CMK (cell line): ENCODE data around the gene KLHDC8A.

Source experiments
- DNase-seq: peaks from one replicate; pipeline ENCODE4 v3.0.0-alpha.2; 2010; ENCODE audit warnings: low read depth

Gene KLHDC8A

DNA sequence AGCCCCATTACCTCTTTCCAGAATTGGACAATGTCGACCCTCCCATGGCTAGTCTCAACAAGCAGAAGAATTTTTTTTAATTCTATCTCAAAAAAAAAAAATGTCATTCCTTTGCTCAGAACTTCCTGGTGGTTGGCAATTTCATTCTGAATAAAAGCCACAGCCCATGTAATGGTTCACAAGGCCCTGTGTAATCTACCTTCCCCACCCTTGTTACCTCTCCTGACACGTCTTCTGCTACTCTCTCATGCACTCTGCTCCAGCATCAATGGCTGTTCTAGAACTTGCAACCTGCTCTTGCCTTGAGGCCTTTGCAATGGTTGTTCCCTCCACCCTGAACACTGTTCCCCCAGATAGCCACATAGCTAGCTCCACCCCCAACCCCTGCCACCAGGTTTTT lies 60.6 kb downstream of the KLHDC8A start:
- no peak for DNase-seq

- no peak for DNase-seq
These were observed 61.8 kb downstream of the KLHDC8A start for GRCh38 chr1:205294934-205295333.

DNA sequence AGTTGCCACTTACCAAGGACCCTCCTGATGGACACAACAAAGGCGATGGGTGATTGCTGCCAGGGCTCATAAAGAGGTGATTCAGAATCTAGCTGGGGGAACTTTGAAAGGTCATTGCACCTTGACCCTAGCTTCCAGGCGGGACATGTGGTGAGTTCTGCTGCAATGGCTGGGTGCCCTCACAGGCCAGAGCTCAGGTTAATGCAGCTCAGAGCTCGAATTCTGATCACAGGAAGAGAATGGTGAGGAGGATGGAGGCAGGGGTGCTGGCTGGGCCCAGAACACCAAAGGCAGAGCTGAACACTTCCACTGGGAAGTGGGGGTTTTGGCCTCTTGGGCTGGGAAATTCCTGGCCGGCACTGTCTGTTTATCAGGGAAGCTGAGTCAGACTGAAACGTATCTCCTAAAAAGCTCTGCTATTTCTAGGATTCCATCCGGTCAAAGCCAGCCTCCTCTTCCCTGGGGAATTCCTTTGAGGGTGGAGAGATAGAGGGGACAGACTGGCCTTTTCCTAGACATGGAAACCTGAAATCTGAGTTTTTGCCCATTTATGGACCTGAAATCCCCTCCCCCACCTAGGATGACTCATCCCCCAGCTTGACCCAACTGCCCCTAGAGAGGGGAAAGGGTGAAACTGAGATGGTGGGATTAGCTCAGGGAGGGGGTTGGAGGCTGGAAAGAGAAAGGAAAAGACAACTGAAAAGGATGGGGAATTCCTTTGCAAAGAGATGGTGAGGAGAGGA lies 62.4 kb downstream of the KLHDC8A start:
- DNase-seq: no peak

- no peak for DNase-seq
These were observed 63.2 kb downstream of the KLHDC8A start for GRCh38 chr1:205293350-205294074.

DNA sequence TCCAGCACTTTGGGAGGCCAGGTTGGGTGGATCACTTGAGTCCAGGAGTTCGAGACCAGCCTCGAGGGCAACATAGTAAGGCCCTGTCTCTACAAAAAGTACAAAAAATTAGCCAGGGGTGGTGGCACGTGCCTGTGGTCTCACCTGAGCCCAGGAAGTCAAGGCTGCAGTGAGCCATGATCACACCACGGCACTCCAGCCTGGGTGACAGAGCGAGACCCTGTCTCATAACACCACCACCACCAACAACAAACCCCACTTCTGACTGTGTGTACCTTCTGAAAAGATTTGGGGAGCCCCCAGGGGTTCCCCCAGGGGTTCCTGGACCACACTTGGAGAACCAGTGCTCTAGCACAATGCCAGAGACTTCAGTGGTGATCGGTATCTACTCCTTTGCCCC lies 65.1 kb downstream of the KLHDC8A start:
- no peak for DNase-seq

DNA sequence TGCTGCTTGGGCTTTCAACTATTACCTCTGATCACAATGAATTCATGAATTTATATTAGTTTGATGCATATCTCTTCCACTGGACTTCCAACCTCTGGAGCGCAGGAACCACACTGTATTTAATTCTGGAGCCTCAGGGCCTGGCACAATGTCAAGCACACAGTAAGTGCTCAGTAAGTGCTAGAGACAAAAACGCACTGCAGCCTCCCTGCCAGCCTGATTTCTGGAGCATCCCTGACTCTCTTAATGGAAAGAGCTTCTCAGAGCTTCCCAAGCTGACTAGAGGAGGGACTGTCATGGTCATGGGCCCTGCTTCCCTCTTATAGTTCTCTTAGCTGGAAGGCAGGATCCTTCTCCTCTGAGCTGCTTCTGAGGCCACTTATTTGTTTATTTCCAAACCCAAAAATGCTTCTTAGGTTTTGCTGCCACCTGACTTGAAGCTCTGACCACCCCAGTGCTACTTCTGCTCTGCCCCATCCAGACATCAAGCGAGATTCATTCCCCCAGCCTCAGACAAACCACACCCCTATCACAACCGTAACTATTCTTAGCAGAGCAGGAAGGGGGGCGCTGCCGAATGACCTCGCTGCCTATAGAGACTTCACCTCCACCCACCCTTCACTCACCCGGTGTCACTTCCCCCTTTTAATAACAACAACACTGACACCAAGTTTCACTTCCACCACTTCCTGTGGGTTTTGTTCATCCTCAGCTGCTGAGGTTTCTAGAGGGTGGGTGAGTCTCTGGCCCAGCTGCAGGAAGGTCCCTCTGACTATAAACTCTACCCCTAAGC lies 68.8 kb downstream of the KLHDC8A start:
- DNase-seq: peak; percentile 45

DNA sequence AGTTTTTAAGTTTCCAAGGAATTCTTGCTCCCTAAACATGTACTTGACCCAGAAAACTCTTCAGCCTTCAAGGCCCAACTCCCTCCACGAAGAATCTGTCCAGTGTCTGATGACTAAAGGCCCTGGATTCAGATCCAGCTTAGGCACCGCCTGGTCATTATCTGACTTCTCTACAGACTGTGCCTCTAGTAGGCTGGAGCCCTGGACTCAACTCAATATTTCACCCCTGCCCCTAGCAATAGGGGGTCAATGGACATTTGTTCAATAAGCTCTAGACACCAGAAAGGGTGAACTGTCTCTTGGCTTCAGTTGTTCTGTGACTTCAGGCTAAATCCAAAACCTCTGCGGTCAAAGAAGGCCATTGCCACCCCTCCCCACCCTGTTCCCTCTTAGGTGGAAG lies 69.6 kb downstream of the KLHDC8A start:
- no peak for DNase-seq

- DNase-seq: no peak
These were observed 70.3 kb downstream of the KLHDC8A start for GRCh38 chr1:205286335-205286950.
